Pancreas (tissue), 10 donors: ENCODE results near the gene PAFAH1B2. TPM values are rescaled to one million over a fixed set of nuclear protein-coding genes. Genes with fewer than 3 reads are reported as not detected.

Source experiments
- ATAC-seq, 4 donors: fragments of 200-7000 bp; cut with Tn5 transposase; one replicate each; pipeline versions ENCODE4 v1.8.0 to v1.9.1; 2020; ENCODE audit warnings: mild to moderate bottlenecking in 4 of 4, moderate library complexity in 4 of 4
- DNase-seq, 6 donors: peaks; one replicate each; pipeline ENCODE4 v3.0.0-alpha.2; 2020
- FAIRE-seq: peaks from 2 replicates; lab custom pipeline; 2012; peaks lifted over from hg19 to GRCh38; lab: Jason Lieb, UNC
- H3K27ac ChIP-seq, 4 donors: fragments of 200-600 bp; sonication (generic); 1 replicate in 3 of 4; 2 replicates in 1 of 4; pipeline versions ENCODE4 v1.5.0 to v1.8.0; 2020
- H3K27me3 ChIP-seq, 4 donors: fragments of 200-600 bp; one replicate each; pipeline ENCODE4 v1.8.0; 2021
- H3K36me3 ChIP-seq, 3 donors: fragments of 200-600 bp; sonication (generic) in 1 of 3; one replicate each; pipeline versions ENCODE4 v1.5.0 to v1.8.0; 2020 to 2021
- H3K4me1 ChIP-seq, 3 donors: fragments of 200-600 bp; one replicate each; pipeline ENCODE4 v1.8.0; 2021
- H3K4me3 ChIP-seq, 4 donors: fragments of 200-600 bp; sonication (generic) in 2 of 4; one replicate each; pipeline versions ENCODE4 v1.5.0 to v1.8.0; 2020 to 2021
- H3K9me3 ChIP-seq, 4 donors: fragments of 200-600 bp; one replicate each; pipeline ENCODE4 v1.8.0; 2021
- WGBS, 2 donors: extraction: QIAGEN DNeasy Blood & Tissue Kit; methylation state at CpG; one replicate each; pipeline ENCODE4 v1.1.7; 2013; 5-methylcytosine and 5-hydroxymethylcytosine counted together
- intact Hi-C, 3 donors: fragments of 100-400 bp; cut with DNase I; formaldehyde crosslinking; loops; one replicate each; pipeline versions ENCODE4 v1.11.1 to v1.14.2; 2022
- polyA plus RNA-seq, 2 donors: library from polyadenylated mRNA; stranded (reverse); fragments of 200-250 nt; gene quantifications; one replicate each; pipeline ENCODE4 v1.2.3, GENCODE V29; 2013
- total RNA-seq, 6 donors: library from RNA; stranded (reverse); fragmentation: NEBNext Ultra II Directional in 4 of 6; extraction: Animal tissue kit (Norgen Biotek cat#: 25700) in 4 of 6; gene quantifications; one replicate each; pipeline versions ENCODE4 v1.2.1 to v1.2.4, GENCODE V29; 2021 to 2023
- TF ChIP-seq, protein P1 (sequence below), 4 donors: fragments of 200-600 bp; sonication (generic) in 3 of 4; IDR thresholded peaks; one replicate each; pipeline versions ENCODE4 v1.5.0 to v1.8.0; 2021; ENCODE audit warnings: antibody characterized with exemption in 4 of 4
- donor health status: healthy with polysubstance abuse.
- donor health status: DM: no; HTN: no; CAD: no; lungs with moderate emphysema.
- donor health status: DM: no; HTN: no; CAD: no.
- donor health status: control.
- donor health status: control.
- donor health status: Bipolar disorder and iron deficiency.
- donor health status: DM: yes; HTN: yes; CAD: no.
- donor health status: DM: no; HTN: no; CAD: no.
- donor health status: DM: no; HTN: no; CAD: no.
- donor health status: DM: yes; HTN: yes; CAD: no.

The PAFAH1B2 gene
- total and polyA plus RNA-seq, 8 donors = 14.8 to 47.7 (median 24.3) TPM

DNA sequence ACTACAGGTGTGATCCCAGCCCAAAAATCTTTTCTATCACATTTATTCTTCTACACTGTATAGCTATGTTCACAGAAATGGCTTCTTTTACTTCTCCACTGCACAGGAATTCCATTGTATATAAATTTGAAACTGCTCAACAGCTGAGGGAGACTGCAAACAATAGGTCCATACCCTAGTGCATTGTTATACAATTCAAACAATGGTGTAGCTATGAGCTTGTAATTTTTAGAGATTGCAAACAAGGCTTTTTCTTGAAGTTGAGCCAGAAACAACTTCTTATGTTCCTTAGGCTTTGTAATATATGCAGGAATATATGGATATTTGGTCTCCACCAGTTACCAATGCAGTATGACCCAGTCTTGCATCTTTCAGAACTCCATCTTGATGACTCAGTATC lies 26.4 kb upstream of the PAFAH1B2 start:
- ATAC-seq (no peak), DNase-seq (no peak), FAIRE-seq (no peak)
- TF ChIP-seq, protein P1, sequence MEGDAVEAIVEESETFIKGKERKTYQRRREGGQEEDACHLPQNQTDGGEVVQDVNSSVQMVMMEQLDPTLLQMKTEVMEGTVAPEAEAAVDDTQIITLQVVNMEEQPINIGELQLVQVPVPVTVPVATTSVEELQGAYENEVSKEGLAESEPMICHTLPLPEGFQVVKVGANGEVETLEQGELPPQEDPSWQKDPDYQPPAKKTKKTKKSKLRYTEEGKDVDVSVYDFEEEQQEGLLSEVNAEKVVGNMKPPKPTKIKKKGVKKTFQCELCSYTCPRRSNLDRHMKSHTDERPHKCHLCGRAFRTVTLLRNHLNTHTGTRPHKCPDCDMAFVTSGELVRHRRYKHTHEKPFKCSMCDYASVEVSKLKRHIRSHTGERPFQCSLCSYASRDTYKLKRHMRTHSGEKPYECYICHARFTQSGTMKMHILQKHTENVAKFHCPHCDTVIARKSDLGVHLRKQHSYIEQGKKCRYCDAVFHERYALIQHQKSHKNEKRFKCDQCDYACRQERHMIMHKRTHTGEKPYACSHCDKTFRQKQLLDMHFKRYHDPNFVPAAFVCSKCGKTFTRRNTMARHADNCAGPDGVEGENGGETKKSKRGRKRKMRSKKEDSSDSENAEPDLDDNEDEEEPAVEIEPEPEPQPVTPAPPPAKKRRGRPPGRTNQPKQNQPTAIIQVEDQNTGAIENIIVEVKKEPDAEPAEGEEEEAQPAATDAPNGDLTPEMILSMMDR (IDR thresholded peaks at IDR 0.05) = no peak
- Histone ChIP-seq H3K27me3 (no peaks in the 10 kb centered on the region), H3K36me3 (no peaks in the 10 kb centered on the region), H3K4me3 (no peak overlapping the region), H3K27ac (no peak overlapping the region), H3K4me1 (no peaks in the 10 kb centered on the region), H3K9me3 (no peaks in the 10 kb centered on the region)
- intact Hi-C loops = no loop called here

DNA sequence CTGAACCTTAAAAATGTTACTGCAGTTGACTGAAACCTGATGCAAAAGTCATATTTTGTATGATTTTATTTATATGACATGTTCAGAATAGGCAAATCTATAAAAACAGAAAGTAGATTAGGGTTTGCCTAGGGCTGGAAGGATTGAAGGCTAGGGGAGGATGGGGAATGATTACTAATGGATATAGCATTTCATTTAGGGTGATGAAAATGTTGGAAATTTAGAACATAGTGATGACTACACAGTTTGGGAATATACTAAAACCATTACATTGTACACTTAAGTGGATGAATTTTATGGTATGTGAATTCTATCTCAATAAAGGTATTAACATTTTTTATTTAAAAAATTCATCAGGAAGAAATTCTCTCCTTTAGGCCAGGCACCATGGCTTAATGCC lies 22.9 kb upstream of the PAFAH1B2 start:
- Histone ChIP-seq H3K9me3 (no peaks in the 10 kb centered on the region), H3K36me3 (no peaks in the 10 kb centered on the region), H3K27ac (no peak overlapping the region), H3K27me3 (no peaks in the 10 kb centered on the region), H3K4me3 (no peak overlapping the region), H3K4me1 (no peaks in the 10 kb centered on the region)
- ATAC-seq (no peak), FAIRE-seq (no peak), DNase-seq (no peak)
- TF ChIP-seq, protein P1 (IDR thresholded peaks at IDR 0.05) = no peak
- intact Hi-C loops = no loop called here

DNA sequence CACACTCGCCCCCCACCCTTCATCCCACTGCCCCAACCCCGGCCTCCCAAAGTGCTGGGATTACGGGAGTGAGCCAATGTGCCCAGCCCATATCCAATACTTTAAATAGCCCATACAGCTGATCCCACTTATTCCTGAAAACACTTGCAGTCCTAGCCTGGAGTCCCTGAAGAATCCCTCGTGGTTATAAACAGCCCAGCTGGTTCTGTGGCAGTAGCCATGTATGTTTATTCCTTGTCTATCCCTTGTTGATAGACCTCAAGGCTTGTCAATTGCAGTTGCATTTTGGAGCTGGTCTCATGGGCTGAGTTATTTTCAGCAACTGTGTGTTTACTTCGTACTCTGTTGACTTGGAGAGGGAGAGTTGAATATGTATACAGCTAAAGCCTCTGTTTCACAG lies 21.5 kb upstream of the PAFAH1B2 start:
- no peaks in the 10 kb centered on the region for H3K4me1 ChIP-seq
- DNase-seq = no peak
- no peak overlapping the region for H3K27ac ChIP-seq
- no peak for FAIRE-seq
- TF ChIP-seq, protein P1 (IDR thresholded peaks at IDR 0.05) = no peak
- H3K4me3 ChIP-seq = no peak overlapping the region
- intact Hi-C loops = no loop called here
- no peak for ATAC-seq
- 70 to 77% methylated on average over 5 of the region's 5 CpGs for WGBS, 2 donors
- no peaks in the 10 kb centered on the region for H3K36me3 ChIP-seq
- H3K9me3 ChIP-seq = no peaks in the 10 kb centered on the region
- no peaks in the 10 kb centered on the region for H3K27me3 ChIP-seq

DNA sequence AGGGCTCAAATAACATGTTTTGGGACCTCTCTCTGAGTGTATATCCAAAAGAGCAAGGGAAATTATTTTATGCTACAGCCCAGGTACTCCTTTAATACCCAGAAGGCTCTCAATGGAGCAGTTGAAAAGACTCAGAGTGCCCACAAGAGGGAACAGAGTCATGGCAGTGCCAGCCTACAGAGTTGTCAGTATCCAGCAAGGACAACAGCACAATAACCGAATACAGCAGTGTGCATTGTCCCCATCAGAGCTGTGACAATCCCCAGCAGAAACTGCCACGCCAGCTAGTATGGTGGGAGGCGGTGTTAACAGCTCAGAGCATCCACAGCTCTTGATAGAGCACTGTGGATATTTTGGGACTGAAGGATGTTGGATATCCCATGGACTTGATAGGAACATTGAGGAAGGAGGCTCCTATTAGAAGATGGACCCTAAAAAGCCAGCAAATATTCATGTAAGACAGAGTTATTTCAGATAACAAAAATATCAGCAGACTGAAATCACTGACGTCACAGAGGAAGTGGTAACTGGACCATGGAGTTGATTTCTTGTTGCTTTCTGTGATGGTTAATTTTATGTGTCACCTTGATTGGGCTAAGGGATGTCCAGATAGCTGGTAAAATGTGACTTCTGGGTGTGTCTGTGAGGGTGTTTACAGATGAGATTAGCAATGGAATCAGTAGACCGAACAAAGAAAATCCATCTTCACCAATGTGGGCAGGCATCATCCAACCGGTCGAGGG lies 17.7 kb upstream of the PAFAH1B2 start:
- Histone ChIP-seq H3K9me3 (no peaks in the 10 kb centered on the region), H3K36me3 (no peaks in the 10 kb centered on the region), H3K27me3 (no peaks in the 10 kb centered on the region), H3K27ac (no peak overlapping the region), H3K4me1 (no peaks in the 10 kb centered on the region), H3K4me3 (no peak overlapping the region)
- ATAC-seq (no peak), FAIRE-seq (no peak), DNase-seq (no peak)
- 78 to 81% methylated on average over 7 of the region's 7 CpGs for WGBS, 2 donors
- TF ChIP-seq, protein P1 (IDR thresholded peaks at IDR 0.05) = no peak
- intact Hi-C loops = no loop called here

DNA sequence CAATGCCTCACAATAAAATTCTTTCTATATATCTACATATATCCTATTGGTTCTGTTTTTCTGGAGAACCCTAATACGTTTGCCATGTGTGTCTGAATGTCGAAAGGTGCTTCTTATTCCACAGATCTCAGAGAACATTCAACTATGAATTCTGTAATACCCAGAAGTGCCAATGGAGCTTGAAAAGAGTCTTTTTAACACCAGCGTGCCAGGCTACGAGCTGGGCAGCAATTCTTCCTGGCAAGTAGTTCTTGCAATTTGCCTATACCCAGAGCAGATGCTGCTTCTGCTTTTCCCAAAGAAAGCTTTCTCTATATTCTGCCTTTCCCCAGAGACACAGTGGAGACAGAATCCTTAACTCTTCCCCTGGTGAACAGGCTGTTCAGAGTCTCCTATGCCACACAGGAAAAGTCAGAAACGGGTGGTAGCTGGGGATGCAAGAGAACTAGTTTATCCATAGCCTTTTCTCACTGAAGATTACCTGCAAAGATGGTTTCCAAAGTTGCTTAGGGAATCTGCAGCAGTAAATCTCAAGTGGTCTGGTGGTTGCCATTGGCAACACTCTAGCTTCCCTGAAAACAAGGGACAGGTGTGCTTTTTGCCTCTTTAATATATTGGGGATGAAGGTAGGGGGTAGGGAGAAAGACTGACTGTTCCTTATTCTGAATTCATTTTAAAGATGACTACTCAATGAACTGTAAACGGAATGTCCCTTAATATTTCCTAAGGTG lies 16.8 kb upstream of the PAFAH1B2 start:
- H3K4me3 ChIP-seq = no peak overlapping the region
- intact Hi-C loops = no loop called here
- H3K9me3 ChIP-seq = no peaks in the 10 kb centered on the region
- ATAC-seq (no peak), DNase-seq (no peak), FAIRE-seq (no peak)
- no peaks in the 10 kb centered on the region for H3K4me1 ChIP-seq
- no peaks in the 10 kb centered on the region for H3K36me3 ChIP-seq
- no peak overlapping the region for H3K27ac ChIP-seq
- 76 to 81% methylated on average over 6 of the region's 6 CpGs for WGBS, 2 donors
- TF ChIP-seq, protein P1 (IDR thresholded peaks at IDR 0.05) = no peak
- H3K27me3 ChIP-seq = no peaks in the 10 kb centered on the region
